HepG2 (cell line): Measurements from ENCODE around the gene SCGB3A1. TPM values are rescaled to one million over a fixed set of nuclear protein-coding genes. Genes with fewer than 3 reads are reported as not detected.

Experiments used
- ATAC-seq: fragments of 200-7000 bp; cut with Tn5 transposase; 3 replicates; pipeline ENCODE4 v1.9.1; 2020; ENCODE audit warnings: mild to moderate bottlenecking, moderate library complexity
- BruUV-seq: library from RNA; stranded (reverse); fragments of 400-500 nt; replicated peaks from 2 replicates; lab custom pipeline; 2021; lab: Mats Ljungman, UMichigan
- CTCF ChIA-PET: fragments of 300-600 bp; formaldehyde crosslinking; extraction: SDS; loops from one replicate; lab custom pipeline; 2021; ENCODE audit warnings: low total read pairs, inconsistent platforms, low intra/inter-chr PET ratio; lab: Yijun Ruan, JAX
- POLR2A ChIA-PET: fragments of 350-600 bp; sonication (Branson Sonifier 250); formaldehyde crosslinking; loops from one replicate; lab custom pipeline; 2020; ENCODE audit warnings: antibody characterized with exemption, inconsistent platforms; lab: Yijun Ruan, JAX
- DNase-seq: peaks from one replicate; pipeline ENCODE4 v3.0.0-alpha.2; 2015; ENCODE audit warnings: low spot score
- FAIRE-seq: peaks from 3 replicates; lab custom pipeline; 2011; peaks lifted over from hg19 to GRCh38; lab: Jason Lieb, UNC
- H2AFZ ChIP-seq: one replicate; pipeline ENCODE4 v1.6.1; 2011; ENCODE audit warnings: low read length, inconsistent platforms
- H3K27ac ChIP-seq: fragments of 300-600 bp; 3 replicates; pipeline ENCODE4 v1.8.0; 2011; ENCODE audit warnings: mixed run types, mild to moderate bottlenecking, mixed read lengths, low read length, inconsistent platforms; ENCODE audit not compliant: insufficient read depth; ENCODE audit errors: extremely low read length
- H3K27me3 ChIP-seq, 2 experiments: fragments of 200-600 bp in 1 of 2; 2 replicates in 1 of 2; 3 replicates in 1 of 2; pipeline versions ENCODE4 v1.6.0 to v1.8.0; 2011; ENCODE audit warnings: low read length in 2 of 2, mild to moderate bottlenecking in 2 of 2, moderate library complexity in 2 of 2, inconsistent platforms in 1 of 2; ENCODE audit not compliant: insufficient read depth in 2 of 2, control insufficient read depth in 1 of 2
- H3K36me3 ChIP-seq, 2 experiments: fragments of 200-600 bp in 1 of 2; replicated peaks in 1 of 2; 2 replicates in 1 of 2; 3 replicates in 1 of 2; pipeline versions ENCODE4 v1.5.1 to v1.8.0; 2011; ENCODE audit warnings: low read length in 2 of 2, inconsistent platforms in 1 of 2; ENCODE audit not compliant: insufficient read depth in 2 of 2, control insufficient read depth in 1 of 2
- H3K4me1 ChIP-seq: 2 replicates; pipeline ENCODE4 v1.5.1; 2012; ENCODE audit warnings: low read length, inconsistent platforms; ENCODE audit not compliant: insufficient read depth
- H3K4me2 ChIP-seq: 2 replicates; pipeline ENCODE4 v1.6.0; 2011; ENCODE audit warnings: low read depth, low read length, inconsistent platforms
- H3K4me3 ChIP-seq, 3 experiments: fragments of 200-600 bp in 1 of 3; sonication (generic), shearing (Covaris generic) in 1 of 3; replicated peaks in 1 of 3; 2 replicates each; pipeline ENCODE4 v1.5.1; 2011 to 2016; ENCODE audit warnings: low read length in 3 of 3, inconsistent platforms in 2 of 3, low read depth in 2 of 3, mild to moderate bottlenecking in 2 of 3, control low read depth in 1 of 3, mixed read lengths in 1 of 3; ENCODE audit not compliant: insufficient read depth in 1 of 3
- H3K79me2 ChIP-seq: one replicate; pipeline ENCODE4 v1.6.1; 2011; ENCODE audit warnings: low read length, inconsistent platforms; ENCODE audit not compliant: insufficient read depth
- H3K9ac ChIP-seq: 2 replicates; pipeline ENCODE4 v1.6.0; 2011; ENCODE audit warnings: mild to moderate bottlenecking, low read depth, low read length, inconsistent platforms; ENCODE audit not compliant: insufficient read depth
- H3K9me3 ChIP-seq: 2 replicates; pipeline ENCODE4 v1.5.1; 2012; ENCODE audit warnings: mild to moderate bottlenecking, low read length
- H4K20me1 ChIP-seq: 2 replicates; pipeline ENCODE4 v1.6.0; 2011; ENCODE audit warnings: inconsistent platforms, mild to moderate bottlenecking, low read length, moderate library complexity; ENCODE audit not compliant: insufficient read depth
- CREBL2 ChIP-seq: sonication (generic); formaldehyde crosslinking; IDR thresholded peaks from 2 replicates; pipeline ENCODE4 v1.8.1; 2023; ENCODE audit warnings: missing genetic modification reagents, mild to moderate bottlenecking, borderline replicate concordance
- FOXA1 ChIP-seq, 2 experiments: fragments of 450-650 bp in 1 of 2; sonication (generic) in 1 of 2; formaldehyde crosslinking in 1 of 2; IDR thresholded peaks; 2 replicates each; pipeline versions ENCODE4 v1.4.0 to v1.6.1; 2016 to 2020; ENCODE audit warnings: missing genetic modification reagents in 1 of 2
- HDAC2 ChIP-seq: sonication (generic); formaldehyde crosslinking; IDR thresholded peaks from 2 replicates; pipeline ENCODE4 v1.4.0; 2020; ENCODE audit warnings: missing genetic modification reagents
- HMG20A ChIP-seq: IDR thresholded peaks from 2 replicates; pipeline ENCODE4 v1.6.1; 2016; ENCODE audit warnings: borderline replicate concordance
- HNRNPL ChIP-seq: fragments of 200-400 bp; formaldehyde crosslinking; IDR thresholded peaks from 2 replicates; pipeline ENCODE4 v1.6.1; 2017; ENCODE audit warnings: mild to moderate bottlenecking, low read depth, low read length
- PHF8 ChIP-seq: sonication (generic); formaldehyde crosslinking; IDR thresholded peaks from 2 replicates; pipeline ENCODE4 v1.5.0; 2020; ENCODE audit warnings: missing genetic modification reagents
- ZBTB8A ChIP-seq: sonication (generic); formaldehyde crosslinking; IDR thresholded peaks from 2 replicates; pipeline ENCODE4 v1.4.0; 2020; ENCODE audit warnings: mild to moderate bottlenecking, low read depth, missing genetic modification reagents, borderline replicate concordance
- ZFP36 ChIP-seq: fragments of 150-350 bp; IDR thresholded peaks from 2 replicates; pipeline ENCODE4 v1.6.1; 2018; ENCODE audit warnings: borderline replicate concordance, low read length, low read depth; ENCODE audit not compliant: partially characterized antibody
- ZNF3 ChIP-seq: IDR thresholded peaks from 2 replicates; pipeline ENCODE4 v1.7.0; 2017; ENCODE audit warnings: inconsistent platforms
- ZNF329 ChIP-seq: sonication (generic); formaldehyde crosslinking; IDR thresholded peaks from 2 replicates; pipeline ENCODE4 v1.9.0; 2021; ENCODE audit warnings: low read depth, mild to moderate bottlenecking, missing genetic modification reagents
- ZNF687 ChIP-seq: sonication (generic); formaldehyde crosslinking; IDR thresholded peaks from 2 replicates; pipeline ENCODE4 v1.5.1; 2020; ENCODE audit warnings: mild to moderate bottlenecking, missing genetic modification reagents, moderate library complexity
- ZNF850 ChIP-seq: sonication (generic); formaldehyde crosslinking; conservative IDR thresholded peaks from 2 replicates; pipeline ENCODE4 v1.9.0; 2021; ENCODE audit warnings: mild to moderate bottlenecking, missing genetic modification reagents
- WGBS: methylation state at CpG from one replicate; pipeline ENCODE4 v1.1.6; 2017; ENCODE audit warnings: low lambda C conversion rate; 5-methylcytosine and 5-hydroxymethylcytosine counted together
- in situ Hi-C: cut with HindIII; loops from 2 replicates; pipeline ENCODE4 v1.10.0; 2017; ENCODE audit warnings: low pct_unique_long_range_greater_than_20kb; ENCODE audit not compliant: extremely low pct_ligation_motif_present
- intact Hi-C: fragments of 100-400 bp; cut with micrococcal nuclease; formaldehyde crosslinking; loops from one replicate; pipeline ENCODE4 v1.10.0; 2022; ENCODE audit not compliant: unreplicated experiment
- polyA plus RNA-seq, 8 experiments: library from polyadenylated mRNA; depleted of rRNA in 3 of 8; stranded (reverse) in 7 of 8; unstranded in 1 of 8; fragments of >200 nt; fragmentation: Illumina TruSeq in 4 of 8; extraction: Trizol in 4 of 8; gene quantifications; 2 replicates each; pipeline versions ENCODE4 v1.2.1 to v1.2.3, GENCODE V29; 2011 to 2016; ENCODE audit warnings: low read depth in 4 of 8, missing spikeins in 1 of 8, mixed read lengths in 1 of 8; ENCODE audit not compliant: insufficient read depth in 1 of 8
- total RNA-seq, 5 experiments: library from RNA; depleted of rRNA; stranded (reverse); fragments of >200 nt; fragmentation: Illumina TruSeq; extraction: Trizol; gene quantifications; 2 replicates each; pipeline ENCODE4 v1.2.3, GENCODE V29; 2016; ENCODE audit warnings: low read depth in 1 of 5
- TF ChIP-seq, protein P1 (sequence below): sonication (generic); formaldehyde crosslinking; IDR thresholded peaks from 2 replicates; pipeline ENCODE4 v1.9.0; 2022; ENCODE audit warnings: low read depth, missing genetic modification reagents
- TF ChIP-seq, protein P2 (sequence below), 2 experiments: IDR thresholded peaks; 2 replicates each; pipeline ENCODE4 v1.6.1; 2011 to 2012; ENCODE audit warnings: low read length in 2 of 2, borderline replicate concordance in 1 of 2, low read depth in 1 of 2, mild to moderate bottlenecking in 1 of 2, moderate library complexity in 1 of 2

Gene SCGB3A1
- total and polyA plus RNA-seq, 2 of the 13 experiments (the other 11 are each of a cell fraction or from before 2014, with no cell fraction given), result not detected

DNA sequence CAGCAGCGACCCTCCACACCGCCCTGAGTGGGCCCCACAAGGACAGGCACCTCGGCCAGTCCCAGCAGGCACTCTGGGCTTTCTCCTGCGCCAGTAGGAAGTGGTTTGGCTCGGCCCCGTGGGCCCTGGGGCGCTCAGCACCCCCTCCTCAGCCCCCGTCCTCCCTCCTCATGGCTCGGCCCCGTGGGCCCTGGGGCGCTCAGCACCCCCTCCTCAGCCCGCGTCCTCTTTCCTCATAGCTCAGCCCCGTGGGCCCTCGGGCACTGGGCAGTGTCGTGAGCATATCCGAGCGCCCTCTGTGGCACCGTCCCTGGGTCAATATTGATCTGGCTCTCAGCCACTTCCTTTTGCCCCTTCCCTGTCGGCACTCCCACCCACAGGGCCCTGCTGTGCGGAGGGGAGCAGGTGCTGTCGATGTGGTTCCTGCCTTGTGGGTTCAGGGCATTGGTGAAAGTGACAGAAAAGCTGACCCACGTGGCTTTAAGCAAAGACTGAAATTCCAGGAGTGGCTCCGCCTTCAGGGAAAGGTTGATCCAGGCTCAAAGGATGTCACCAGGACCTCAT is 5.5 kb upstream of the SCGB3A1 start:
- WGBS, result 20% methylated on average over 13 of the region's 24 CpGs
- Histone ChIP-seq H3K4me1 (peaks cover 11% of the 10 kb centered on the region), H3K9ac (no peak overlapping the region), H3K79me2 (no peaks in the 10 kb centered on the region), H4K20me1 (no peaks in the 10 kb centered on the region), H3K36me3 (no peaks in the 10 kb centered on the region), H3K4me3 (no peak overlapping the region), H3K27me3 (peaks cover 18 to 58% of the 10 kb centered on the region in 2 experiments), H2AFZ (no peak overlapping the region), H3K9me3 (no peaks in the 10 kb centered on the region), H3K4me2 (peak overlapping the region; percentile 12; the same call in 1 of the 2 replicates), H3K27ac (no peak overlapping the region)
- ATAC-seq (peak; percentile 21), DNase-seq (no peak), FAIRE-seq (no peak)
- intact Hi-C loops (no loop called here), in situ Hi-C loops (no loop called here)
- CTCF ChIA-PET, result no interaction called here
- POLR2A ChIA-PET, result no interaction called here
- BruUV-seq, result no TSS peak
- TF ChIP-seq HNRNPL, result peak; percentile 82; the same call in 1 of the 2 replicates
- no peak for TF ChIP-seq ZFP36
- TF ChIP-seq HMG20A (CRISPR knock-in tag), result no peak
- TF ChIP-seq ZNF850, result no peak
- TF ChIP-seq PHF8 (CRISPR knock-in tag), result no peak
- TF ChIP-seq ZNF329 (CRISPR knock-in tag), result peak; percentile 98
- TF ChIP-seq, protein P1, sequence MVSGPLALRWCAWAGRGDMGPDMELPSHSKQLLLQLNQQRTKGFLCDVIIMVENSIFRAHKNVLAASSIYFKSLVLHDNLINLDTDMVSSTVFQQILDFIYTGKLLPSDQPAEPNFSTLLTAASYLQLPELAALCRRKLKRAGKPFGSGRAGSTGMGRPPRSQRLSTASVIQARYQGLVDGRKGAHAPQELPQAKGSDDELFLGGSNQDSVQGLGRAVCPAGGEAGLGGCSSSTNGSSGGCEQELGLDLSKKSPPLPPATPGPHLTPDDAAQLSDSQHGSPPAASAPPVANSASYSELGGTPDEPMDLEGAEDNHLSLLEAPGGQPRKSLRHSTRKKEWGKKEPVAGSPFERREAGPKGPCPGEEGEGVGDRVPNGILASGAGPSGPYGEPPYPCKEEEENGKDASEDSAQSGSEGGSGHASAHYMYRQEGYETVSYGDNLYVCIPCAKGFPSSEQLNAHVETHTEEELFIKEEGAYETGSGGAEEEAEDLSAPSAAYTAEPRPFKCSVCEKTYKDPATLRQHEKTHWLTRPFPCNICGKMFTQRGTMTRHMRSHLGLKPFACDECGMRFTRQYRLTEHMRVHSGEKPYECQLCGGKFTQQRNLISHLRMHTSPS (CRISPR knock-in tag), result peak; percentile 67; the same call in 1 of the 2 replicates
- no peak for TF ChIP-seq HDAC2 (CRISPR knock-in tag)
- TF ChIP-seq ZNF687 (CRISPR knock-in tag), result 0 out of 2 replicates have a peak, but pooled peaks have one; percentile 11
- TF ChIP-seq CREBL2 (CRISPR knock-in tag), result no peak
- no peak for TF ChIP-seq ZBTB8A (CRISPR knock-in tag)
- TF ChIP-seq ZNF3, result no peak
- TF ChIP-seq FOXA1 (IDR thresholded peaks at IDR 0.05), result no peak
- TF ChIP-seq FOXA1 (CRISPR knock-in tag; IDR thresholded peaks at IDR 0.05), result peak; percentile 52
- TF ChIP-seq, protein P2, sequence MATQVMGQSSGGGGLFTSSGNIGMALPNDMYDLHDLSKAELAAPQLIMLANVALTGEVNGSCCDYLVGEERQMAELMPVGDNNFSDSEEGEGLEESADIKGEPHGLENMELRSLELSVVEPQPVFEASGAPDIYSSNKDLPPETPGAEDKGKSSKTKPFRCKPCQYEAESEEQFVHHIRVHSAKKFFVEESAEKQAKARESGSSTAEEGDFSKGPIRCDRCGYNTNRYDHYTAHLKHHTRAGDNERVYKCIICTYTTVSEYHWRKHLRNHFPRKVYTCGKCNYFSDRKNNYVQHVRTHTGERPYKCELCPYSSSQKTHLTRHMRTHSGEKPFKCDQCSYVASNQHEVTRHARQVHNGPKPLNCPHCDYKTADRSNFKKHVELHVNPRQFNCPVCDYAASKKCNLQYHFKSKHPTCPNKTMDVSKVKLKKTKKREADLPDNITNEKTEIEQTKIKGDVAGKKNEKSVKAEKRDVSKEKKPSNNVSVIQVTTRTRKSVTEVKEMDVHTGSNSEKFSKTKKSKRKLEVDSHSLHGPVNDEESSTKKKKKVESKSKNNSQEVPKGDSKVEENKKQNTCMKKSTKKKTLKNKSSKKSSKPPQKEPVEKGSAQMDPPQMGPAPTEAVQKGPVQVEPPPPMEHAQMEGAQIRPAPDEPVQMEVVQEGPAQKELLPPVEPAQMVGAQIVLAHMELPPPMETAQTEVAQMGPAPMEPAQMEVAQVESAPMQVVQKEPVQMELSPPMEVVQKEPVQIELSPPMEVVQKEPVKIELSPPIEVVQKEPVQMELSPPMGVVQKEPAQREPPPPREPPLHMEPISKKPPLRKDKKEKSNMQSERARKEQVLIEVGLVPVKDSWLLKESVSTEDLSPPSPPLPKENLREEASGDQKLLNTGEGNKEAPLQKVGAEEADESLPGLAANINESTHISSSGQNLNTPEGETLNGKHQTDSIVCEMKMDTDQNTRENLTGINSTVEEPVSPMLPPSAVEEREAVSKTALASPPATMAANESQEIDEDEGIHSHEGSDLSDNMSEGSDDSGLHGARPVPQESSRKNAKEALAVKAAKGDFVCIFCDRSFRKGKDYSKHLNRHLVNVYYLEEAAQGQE (IDR thresholded peaks at IDR 0.05; ENCODE audit: borderline replicate concordance in 1 of 2, low read depth in 1 of 2, low read length in 2 of 2), result no peak
